Adrenal gland (tissue), 19 donors: Measurements from ENCODE around the gene TCP11L2. TPM values are rescaled to one million over a fixed set of nuclear protein-coding genes. Genes with fewer than 3 reads are reported as not detected.

Experiments used
- DNase-seq, 7 donors: peaks; one replicate each; pipeline ENCODE4 v3.0.0-alpha.2; 2019 to 2020
- H3K27ac ChIP-seq, 5 donors: fragments of 200-600 bp; sonication (generic) in 4 of 5; 1 replicate in 3 of 5; 2 replicates in 2 of 5; pipeline versions ENCODE4 v1.5.1 to v1.8.0; 2016 to 2020; ENCODE audit warnings: mild to moderate bottlenecking in 1 of 5
- H3K27me3 ChIP-seq: fragments of 200-600 bp; 2 replicates; pipeline ENCODE4 v1.8.0; 2021
- H3K36me3 ChIP-seq, 2 donors: fragments of 200-600 bp; replicated peaks in 1 of 2; 1 replicate in 1 of 2; 2 replicates in 1 of 2; pipeline versions ENCODE4 v1.5.1 to v1.8.0; 2018 to 2022
- H3K4me1 ChIP-seq, 2 donors: fragments of 200-600 bp; replicated peaks in 1 of 2; 1 replicate in 1 of 2; 2 replicates in 1 of 2; pipeline versions ENCODE4 v1.5.1 to v1.8.0; 2018 to 2021
- H3K4me3 ChIP-seq, 4 donors: fragments of 200-600 bp; sonication (generic) in 3 of 4; one replicate each; pipeline ENCODE4 v1.5.1; 2016 to 2018
- H3K9me3 ChIP-seq, 3 donors: fragments of 200-600 bp; sonication (generic) in 1 of 3; replicated peaks in 1 of 3; 1 replicate in 2 of 3; 2 replicates in 1 of 3; pipeline versions ENCODE4 v1.5.1 to v1.8.0; 2016 to 2021
- POLR2A ChIP-seq, 2 donors: fragments of 450-650 bp; IDR thresholded peaks; one replicate each; pipeline ENCODE4 v1.6.1; 2017; ENCODE audit warnings: antibody characterized with exemption in 2 of 2, mild to moderate bottlenecking in 2 of 2, moderate library complexity in 1 of 2
- WGBS, 4 donors: extraction: QIAGEN DNeasy Blood & Tissue Kit in 2 of 4; methylation state at CpG; one replicate each; pipeline versions ENCODE4 v1.1.5 to v1.1.7; 2013 to 2017; 5-methylcytosine and 5-hydroxymethylcytosine counted together
- intact Hi-C, 2 donors: fragments of 100-400 bp; cut with DNase I; formaldehyde crosslinking; loops; one replicate each; pipeline versions ENCODE4 v1.14.1 to v1.15.0; 2022 to 2023
- long read RNA-seq, 10 donors: library from polyadenylated mRNA in 3 of 10; unstranded in 2 of 10; stranded (forward) in 1 of 10; transcript quantifications; one replicate each; pipeline ENCODE4 v2.0.0 and lab custom pipeline, GENCODE V29; 2021 to 2026
- polyA plus RNA-seq, 3 donors: library from polyadenylated mRNA; stranded (reverse); fragments of 200-250 nt in 2 of 3; fragments of 350-450 nt in 1 of 3; fragmentation: Illumina TruSeq in 1 of 3; extraction: RNeasy Lipid Tissue Mini Kit (QIAGEN cat#74804) in 1 of 3; gene quantifications; one replicate each; pipeline ENCODE4 v1.2.3, GENCODE V29; 2013 to 2014
- total RNA-seq, 9 donors: library from RNA; depleted of rRNA in 4 of 9; stranded (reverse); fragments of >200 nt in 4 of 9; fragments of 120-200 nt in 1 of 9; fragmentation: NEBNext Ultra II Directional in 1 of 9; extraction: Animal tissue kit (Norgen Biotek cat#: 25700) in 1 of 9; gene quantifications; one replicate each; pipeline versions ENCODE4 v1.1.0 to v1.2.4, GENCODE V29; 2013 to 2023
- TF ChIP-seq, protein P1 (sequence below), 6 experiments: fragments of 450-650 bp in 4 of 6; fragments of 200-600 bp in 2 of 6; sonication (generic) in 1 of 6; IDR thresholded peaks; 1 replicate in 5 of 6; 2 replicates in 1 of 6; pipeline versions ENCODE4 v1.5.1 to v1.8.0; 2016 to 2021; ENCODE audit warnings: antibody characterized with exemption in 6 of 6, mild to moderate bottlenecking in 2 of 6, moderate library complexity in 1 of 6
- donor health status: healthy with polysubstance abuse.
- donor health status: Bipolar disorder and iron deficiency.
- donor health status: DM: yes; HTN: yes; CAD: no.
- donor health status: DM: no; HTN: no; CAD: no.
- donor health status: DM: no; HTN: no; CAD: no.
- donor health status: DM: yes; HTN: yes; CAD: no.

Gene TCP11L2
- total RNA-seq: 10 to 100 TPM; 13.1 to 70.4 (median 38.9) TPM
- polyA plus RNA-seq: 1 to 10 TPM; 2.3 to 10.0 (median 5.8) TPM
- long read RNA-seq, donor 1, partial matches to known transcripts: 0 of 1 reads
- long read RNA-seq, donor 1, other reads (novel, unspliced or antisense): 0 of 1 reads
- long read RNA-seq, donor 2, partial matches to known transcripts: 0 of 3 reads
- long read RNA-seq, donor 2, other reads (novel, unspliced or antisense): 0 of 3 reads
- long read RNA-seq, donor 3, partial matches to known transcripts: 0 of 4 reads
- long read RNA-seq, donor 3, other reads (novel, unspliced or antisense): 0 of 4 reads
- long read RNA-seq, donor 4, partial matches to known transcripts: 1 of 4 reads
- long read RNA-seq, donor 4, other reads (novel, unspliced or antisense): 1 of 4 reads
- long read RNA-seq, donor 5, partial matches to known transcripts: 0 of 4 reads
- long read RNA-seq, donor 5, other reads (novel, unspliced or antisense): 1 of 4 reads
- long read RNA-seq, donor 6, partial matches to known transcripts: 1 of 2 reads
- long read RNA-seq, donor 6, other reads (novel, unspliced or antisense): 1 of 2 reads
- long read RNA-seq, donor 7: 0 reads
- long read RNA-seq, donor 8, partial matches to known transcripts: 0 of 3 reads
- long read RNA-seq, donor 8, other reads (novel, unspliced or antisense): 0 of 3 reads
- long read RNA-seq, donor 9, partial matches to known transcripts: 0 of 2 reads
- long read RNA-seq, donor 9, other reads (novel, unspliced or antisense): 0 of 2 reads
- long read RNA-seq, donor 10, partial matches to known transcripts: 0 of 2 reads
- long read RNA-seq, donor 10, other reads (novel, unspliced or antisense): 0 of 2 reads

DNA sequence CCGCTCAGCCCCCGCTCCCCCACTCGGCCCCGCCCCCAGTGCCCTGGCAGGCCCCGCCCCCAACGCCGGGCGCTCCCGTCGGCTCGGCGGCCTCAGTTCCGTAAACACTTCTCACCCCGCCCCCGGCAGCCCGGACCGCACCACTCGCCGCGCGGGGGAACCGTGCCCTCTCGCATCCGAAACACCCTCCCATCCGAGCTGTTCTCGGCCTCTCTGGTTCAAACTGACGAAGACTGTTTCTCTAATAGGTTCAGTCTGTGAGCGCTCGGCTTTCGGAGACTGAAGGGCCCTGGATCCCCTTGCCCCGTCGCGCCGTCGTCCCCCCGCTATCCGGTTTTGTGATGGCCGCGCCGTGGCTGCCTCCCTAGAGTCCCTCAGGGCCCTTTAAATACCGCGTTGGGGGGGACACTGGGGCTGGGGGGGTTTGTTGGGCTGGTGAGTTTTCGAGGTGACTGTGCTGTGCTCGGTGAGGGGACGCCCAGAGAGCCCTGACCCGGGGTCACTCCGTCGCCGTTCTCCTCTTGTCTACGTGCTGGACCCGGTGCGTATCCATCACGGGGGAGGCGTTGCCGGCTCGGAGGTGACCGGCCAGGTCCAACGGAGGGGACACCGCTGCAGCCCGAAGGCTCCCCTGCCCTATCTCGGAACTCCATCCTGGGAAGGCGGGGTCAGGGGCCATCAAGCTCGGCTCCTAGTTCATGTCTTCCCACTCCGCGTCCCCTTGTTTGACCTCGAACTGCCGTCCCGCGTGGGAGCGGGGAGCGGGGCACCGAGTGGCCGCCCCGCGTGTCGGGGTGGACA lies at the start of gene TCP11L2:
TCP11L2 (plus strand) TSS at position 333 of the 801 bp plus-strand sequence. CDS start 8,343 bp downstream, outside the sequence.
- peak within 1 kb of the TSS; percentile 77 to 94 (median 89) for H3K27ac ChIP-seq
- intact Hi-C loops: loop anchor here in 1 of 2 donors (10.0 kb wide), 1 partner anchor 52 kb away; the partner anchor contains the start of gene POLR3B
- no peaks in the 10 kb centered on the region for H3K27me3 ChIP-seq
- peak within 1 kb of the TSS; percentile 63 to 93 (median 88) for H3K4me3 ChIP-seq
- peak; percentile 84 to 91 (median 89) for DNase-seq
- peak in 1 of 2 donors; percentile 57 for TF ChIP-seq POLR2A (IDR thresholded peaks at IDR 0.05)
- TF ChIP-seq, protein P1, sequence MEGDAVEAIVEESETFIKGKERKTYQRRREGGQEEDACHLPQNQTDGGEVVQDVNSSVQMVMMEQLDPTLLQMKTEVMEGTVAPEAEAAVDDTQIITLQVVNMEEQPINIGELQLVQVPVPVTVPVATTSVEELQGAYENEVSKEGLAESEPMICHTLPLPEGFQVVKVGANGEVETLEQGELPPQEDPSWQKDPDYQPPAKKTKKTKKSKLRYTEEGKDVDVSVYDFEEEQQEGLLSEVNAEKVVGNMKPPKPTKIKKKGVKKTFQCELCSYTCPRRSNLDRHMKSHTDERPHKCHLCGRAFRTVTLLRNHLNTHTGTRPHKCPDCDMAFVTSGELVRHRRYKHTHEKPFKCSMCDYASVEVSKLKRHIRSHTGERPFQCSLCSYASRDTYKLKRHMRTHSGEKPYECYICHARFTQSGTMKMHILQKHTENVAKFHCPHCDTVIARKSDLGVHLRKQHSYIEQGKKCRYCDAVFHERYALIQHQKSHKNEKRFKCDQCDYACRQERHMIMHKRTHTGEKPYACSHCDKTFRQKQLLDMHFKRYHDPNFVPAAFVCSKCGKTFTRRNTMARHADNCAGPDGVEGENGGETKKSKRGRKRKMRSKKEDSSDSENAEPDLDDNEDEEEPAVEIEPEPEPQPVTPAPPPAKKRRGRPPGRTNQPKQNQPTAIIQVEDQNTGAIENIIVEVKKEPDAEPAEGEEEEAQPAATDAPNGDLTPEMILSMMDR (IDR thresholded peaks at IDR 0.05): no peak
- WGBS, 4 donors: 0 to 1% (median 1%) methylated on average over 19 to 74 of the region's 76 CpGs
- H3K9me3 ChIP-seq: no peaks in the 10 kb centered on the region
- H3K36me3 ChIP-seq: no peaks in the 10 kb centered on the region
- H3K4me1 ChIP-seq: peaks cover 21 to 30% of the 10 kb centered on the region in 2 donors

DNA sequence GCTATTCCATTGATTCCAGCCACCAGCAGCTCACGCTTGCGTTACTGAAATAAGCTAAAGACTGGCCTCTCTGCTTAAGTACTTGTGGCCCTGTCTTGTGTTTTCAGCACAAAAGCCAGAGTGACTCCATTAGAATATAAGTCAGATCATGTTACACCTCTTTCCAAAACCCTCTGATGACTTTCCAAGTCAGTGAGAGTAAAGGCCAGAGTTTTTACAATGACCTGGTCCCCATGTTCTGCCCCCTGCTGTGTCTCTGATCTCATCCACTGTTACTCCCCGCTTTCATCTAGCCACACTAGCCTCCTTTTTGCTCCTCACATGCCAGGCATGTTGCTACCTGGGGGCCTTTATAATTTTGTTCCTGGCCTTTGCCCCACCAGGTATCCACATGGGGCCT lies 47.8 kb upstream of the TCP11L2 start:
- TF ChIP-seq POLR2A (IDR thresholded peaks at IDR 0.05): no peak
- TF ChIP-seq, protein P1 (IDR thresholded peaks at IDR 0.05): no peak
- H3K27me3 ChIP-seq: no peaks in the 10 kb centered on the region
- intact Hi-C loops: no loop called here
- no peak overlapping the region for H3K4me3 ChIP-seq
- peaks cover 0 to 6% of the 10 kb centered on the region in 2 donors for H3K4me1 ChIP-seq
- H3K36me3 ChIP-seq: no peaks in the 10 kb centered on the region
- H3K9me3 ChIP-seq: no peaks in the 10 kb centered on the region
- WGBS, 4 donors: 92 to 95% (median 93%) methylated on average over 3 of the region's 3 CpGs
- H3K27ac ChIP-seq: no peak overlapping the region
- no peak for DNase-seq

DNA sequence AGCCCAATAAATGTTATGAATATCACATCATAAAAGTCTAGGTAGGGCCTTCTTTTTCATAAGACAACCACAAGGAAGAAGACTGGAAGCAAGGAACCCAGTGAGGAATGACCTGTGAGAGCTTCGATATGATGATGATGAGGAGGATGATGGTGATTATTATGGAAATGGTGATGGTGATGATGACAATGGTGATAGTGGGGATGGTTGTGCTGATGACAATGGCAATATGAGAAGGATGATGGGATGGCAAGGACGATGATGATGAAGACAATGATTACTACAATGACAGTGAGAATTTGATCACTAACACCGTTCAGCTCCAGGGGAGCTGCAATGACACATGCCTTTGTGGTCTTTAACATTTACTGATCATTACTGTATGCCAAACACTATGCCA lies 47.0 kb upstream of the TCP11L2 start:
- Histone ChIP-seq H3K27ac (no peak overlapping the region), H3K27me3 (no peaks in the 10 kb centered on the region), H3K4me3 (no peak overlapping the region), H3K4me1 (no peaks in the 10 kb centered on the region), H3K9me3 (no peaks in the 10 kb centered on the region), H3K36me3 (no peaks in the 10 kb centered on the region)
- intact Hi-C loops: no loop called here
- WGBS, 4 donors: 92 to 98% (median 97%) methylated on average over 3 of the region's 3 CpGs
- DNase-seq: no peak
- TF ChIP-seq POLR2A (IDR thresholded peaks at IDR 0.05): no peak
- TF ChIP-seq, protein P1 (IDR thresholded peaks at IDR 0.05): no peak
